Hepatocyte (in vitro differentiated cells): Measurements from ENCODE around the gene DDX10. TPM values are rescaled to one million over a fixed set of nuclear protein-coding genes. Genes with fewer than 3 reads are reported as not detected.

Source experiments
- DNase-seq: peaks from one replicate; pipeline ENCODE4 v3.0.0-alpha.2; 2016; ENCODE audit warnings: low spot score
- H2AFZ ChIP-seq: fragments of 200-600 bp; sonication (generic); 2 replicates; pipeline ENCODE4 v1.6.0; 2016; ENCODE audit warnings: antibody characterized with exemption, mild to moderate bottlenecking
- H3K27ac ChIP-seq: fragments of 200-600 bp; sonication (generic); 2 replicates; pipeline ENCODE4 v1.5.1; 2016; ENCODE audit warnings: mild to moderate bottlenecking
- H3K27me3 ChIP-seq: fragments of 200-600 bp; sonication (generic); 2 replicates; pipeline ENCODE4 v1.6.1; 2016
- H3K36me3 ChIP-seq: fragments of 200-600 bp; sonication (generic); replicated peaks from 2 replicates; pipeline ENCODE4 v1.5.1; 2016; ENCODE audit warnings: low read depth; ENCODE audit not compliant: insufficient read depth
- H3K4me1 ChIP-seq: fragments of 200-600 bp; sonication (generic); 2 replicates; pipeline ENCODE4 v1.5.1; 2016; ENCODE audit warnings: mild to moderate bottlenecking, moderate library complexity; ENCODE audit not compliant: insufficient read depth
- H3K4me2 ChIP-seq: fragments of 200-600 bp; sonication (generic); 2 replicates; pipeline ENCODE4 v1.6.0; 2016
- H3K4me3 ChIP-seq: fragments of 200-600 bp; sonication (generic); 2 replicates; pipeline ENCODE4 v1.5.1; 2016; ENCODE audit warnings: mild to moderate bottlenecking
- H3K79me2 ChIP-seq: fragments of 200-600 bp; sonication (generic); 2 replicates; pipeline ENCODE4 v1.6.0; 2017; ENCODE audit warnings: mild to moderate bottlenecking
- H3K9me2 ChIP-seq: fragments of 200-600 bp; sonication (generic); replicated peaks from 2 replicates; pipeline ENCODE4 v1.6.0; 2017; ENCODE audit warnings: mild to moderate bottlenecking; ENCODE audit not compliant: insufficient read depth
- H3K9me3 ChIP-seq: fragments of 200-600 bp; sonication (generic); 2 replicates; pipeline ENCODE4 v1.5.1; 2016; ENCODE audit warnings: low read depth, mild to moderate bottlenecking
- H4K20me1 ChIP-seq: fragments of 200-600 bp; sonication (generic); 2 replicates; pipeline ENCODE4 v1.6.0; 2016; ENCODE audit warnings: mild to moderate bottlenecking; ENCODE audit not compliant: insufficient read depth, poor library complexity, severe bottlenecking
- EZH2 ChIP-seq: fragments of 200-600 bp; sonication (generic); IDR thresholded peaks from 2 replicates; pipeline ENCODE4 v1.6.1; 2016; ENCODE audit warnings: antibody characterized with exemption, mild to moderate bottlenecking, borderline replicate concordance
- EZH2phosphoT487 ChIP-seq: fragments of 200-600 bp; sonication (generic); IDR thresholded peaks from one replicate; pipeline ENCODE4 v1.6.1; 2018; ENCODE audit warnings: antibody characterized with exemption, mild to moderate bottlenecking, low read depth, moderate library complexity; ENCODE audit not compliant: unreplicated experiment, severe bottlenecking
- WGBS: methylation state at CpG from one replicate; pipeline ENCODE4 v1.1.6; 2016; ENCODE audit warnings: low lambda C conversion rate; ENCODE audit errors: missing lambda C conversion rate; 5-methylcytosine and 5-hydroxymethylcytosine counted together
- polyA plus RNA-seq: library from polyadenylated mRNA; unstranded; fragments of >200 nt; fragmentation: Nextera tagmentation; extraction: Ambion mirVana; gene quantifications from 2 replicates; pipeline ENCODE4 v1.2.1, GENCODE V29; 2016
- total RNA-seq: library from RNA; depleted of rRNA; stranded (reverse); fragments of >200 nt; gene quantifications from 2 replicates; pipeline ENCODE4 v1.2.3, GENCODE V29; 2014
- TF ChIP-seq, protein P1 (sequence below): fragments of 200-600 bp; sonication (generic); IDR thresholded peaks from 2 replicates; pipeline ENCODE4 v1.5.1; 2016; ENCODE audit warnings: antibody characterized with exemption, mild to moderate bottlenecking; ENCODE audit not compliant: poor library complexity

The DDX10 gene
- total and polyA plus RNA-seq, 2 experiments from 2014 or later: 9.6 to 13.9 TPM

DNA sequence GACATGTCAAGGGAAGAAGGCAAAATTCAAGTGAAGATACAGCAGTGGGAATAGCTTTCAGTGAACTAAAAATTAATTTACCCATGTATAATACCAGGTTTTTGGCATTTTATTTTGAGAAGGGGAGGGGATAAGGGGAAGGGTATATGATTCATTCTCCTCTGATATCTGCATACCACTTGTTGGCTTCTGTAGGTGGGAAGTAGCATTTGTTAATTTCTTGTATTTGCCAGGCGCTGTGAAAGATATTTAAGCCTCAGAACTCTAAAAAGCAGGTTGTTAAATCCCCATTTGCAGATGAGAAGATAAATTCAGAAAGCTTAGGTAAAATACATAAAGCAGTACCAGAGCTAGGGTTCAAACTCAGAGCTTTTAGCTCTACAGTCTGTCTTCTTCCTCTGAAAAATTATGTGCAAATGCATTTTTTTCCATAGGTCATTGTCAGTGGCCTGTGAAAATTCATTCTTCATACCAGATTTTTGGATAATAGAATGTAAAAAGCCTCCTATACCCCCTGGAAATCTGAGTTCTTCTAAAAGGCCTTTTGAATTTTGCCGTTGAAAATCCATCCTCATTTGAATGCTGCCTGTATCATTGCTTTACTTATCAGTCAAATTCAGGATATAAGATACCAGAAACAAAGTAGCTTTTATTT, 221.3 kb downstream of the DDX10 start:
- H3K4me3 ChIP-seq: no peak overlapping the region
- no peaks in the 10 kb centered on the region for H3K79me2 ChIP-seq
- 81% methylated on average over 2 of the region's 2 CpGs for WGBS
- no peak overlapping the region for H2AFZ ChIP-seq
- no peaks in the 10 kb centered on the region for H3K9me2 ChIP-seq
- TF ChIP-seq, protein P1, sequence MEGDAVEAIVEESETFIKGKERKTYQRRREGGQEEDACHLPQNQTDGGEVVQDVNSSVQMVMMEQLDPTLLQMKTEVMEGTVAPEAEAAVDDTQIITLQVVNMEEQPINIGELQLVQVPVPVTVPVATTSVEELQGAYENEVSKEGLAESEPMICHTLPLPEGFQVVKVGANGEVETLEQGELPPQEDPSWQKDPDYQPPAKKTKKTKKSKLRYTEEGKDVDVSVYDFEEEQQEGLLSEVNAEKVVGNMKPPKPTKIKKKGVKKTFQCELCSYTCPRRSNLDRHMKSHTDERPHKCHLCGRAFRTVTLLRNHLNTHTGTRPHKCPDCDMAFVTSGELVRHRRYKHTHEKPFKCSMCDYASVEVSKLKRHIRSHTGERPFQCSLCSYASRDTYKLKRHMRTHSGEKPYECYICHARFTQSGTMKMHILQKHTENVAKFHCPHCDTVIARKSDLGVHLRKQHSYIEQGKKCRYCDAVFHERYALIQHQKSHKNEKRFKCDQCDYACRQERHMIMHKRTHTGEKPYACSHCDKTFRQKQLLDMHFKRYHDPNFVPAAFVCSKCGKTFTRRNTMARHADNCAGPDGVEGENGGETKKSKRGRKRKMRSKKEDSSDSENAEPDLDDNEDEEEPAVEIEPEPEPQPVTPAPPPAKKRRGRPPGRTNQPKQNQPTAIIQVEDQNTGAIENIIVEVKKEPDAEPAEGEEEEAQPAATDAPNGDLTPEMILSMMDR: no peak
- TF ChIP-seq EZH2: no peak
- no peak for TF ChIP-seq EZH2phosphoT487
- H3K36me3 ChIP-seq: no peaks in the 10 kb centered on the region
- H3K27ac ChIP-seq: no peak overlapping the region
- H3K4me2 ChIP-seq: no peak overlapping the region
- no peaks in the 10 kb centered on the region for H3K4me1 ChIP-seq
- no peaks in the 10 kb centered on the region for H4K20me1 ChIP-seq
- no peaks in the 10 kb centered on the region for H3K27me3 ChIP-seq
- DNase-seq: no peak
- H3K9me3 ChIP-seq: no peaks in the 10 kb centered on the region

DNA sequence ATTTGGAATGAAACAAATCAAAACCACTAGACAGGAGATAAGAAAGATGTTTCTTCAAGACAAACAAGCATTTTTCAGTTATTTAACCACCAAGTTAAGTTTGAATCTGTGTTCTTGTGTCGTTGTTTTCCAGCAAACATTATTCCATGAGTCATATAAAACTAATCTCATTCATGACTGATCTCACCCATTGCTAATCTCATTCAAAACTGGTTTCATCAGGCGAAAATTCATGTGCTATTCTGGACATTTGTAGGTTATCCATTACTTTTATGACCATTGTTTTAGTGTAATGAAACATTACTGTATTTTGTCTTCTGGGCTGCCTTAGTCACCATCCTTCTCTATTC, 221.8 kb downstream of the DDX10 start:
- H3K36me3 ChIP-seq: no peaks in the 10 kb centered on the region
- no peaks in the 10 kb centered on the region for H3K9me2 ChIP-seq
- H3K79me2 ChIP-seq: no peaks in the 10 kb centered on the region
- H3K27ac ChIP-seq: no peak overlapping the region
- WGBS: 81% methylated on average over 2 of the region's 2 CpGs
- H3K4me3 ChIP-seq: no peak overlapping the region
- no peak for DNase-seq
- TF ChIP-seq EZH2 (no peak), EZH2phosphoT487 (no peak)
- TF ChIP-seq, protein P1: no peak
- no peaks in the 10 kb centered on the region for H3K4me1 ChIP-seq
- no peaks in the 10 kb centered on the region for H3K9me3 ChIP-seq
- no peak overlapping the region for H3K4me2 ChIP-seq
- no peaks in the 10 kb centered on the region for H3K27me3 ChIP-seq
- no peaks in the 10 kb centered on the region for H4K20me1 ChIP-seq
- no peak overlapping the region for H2AFZ ChIP-seq

DNA sequence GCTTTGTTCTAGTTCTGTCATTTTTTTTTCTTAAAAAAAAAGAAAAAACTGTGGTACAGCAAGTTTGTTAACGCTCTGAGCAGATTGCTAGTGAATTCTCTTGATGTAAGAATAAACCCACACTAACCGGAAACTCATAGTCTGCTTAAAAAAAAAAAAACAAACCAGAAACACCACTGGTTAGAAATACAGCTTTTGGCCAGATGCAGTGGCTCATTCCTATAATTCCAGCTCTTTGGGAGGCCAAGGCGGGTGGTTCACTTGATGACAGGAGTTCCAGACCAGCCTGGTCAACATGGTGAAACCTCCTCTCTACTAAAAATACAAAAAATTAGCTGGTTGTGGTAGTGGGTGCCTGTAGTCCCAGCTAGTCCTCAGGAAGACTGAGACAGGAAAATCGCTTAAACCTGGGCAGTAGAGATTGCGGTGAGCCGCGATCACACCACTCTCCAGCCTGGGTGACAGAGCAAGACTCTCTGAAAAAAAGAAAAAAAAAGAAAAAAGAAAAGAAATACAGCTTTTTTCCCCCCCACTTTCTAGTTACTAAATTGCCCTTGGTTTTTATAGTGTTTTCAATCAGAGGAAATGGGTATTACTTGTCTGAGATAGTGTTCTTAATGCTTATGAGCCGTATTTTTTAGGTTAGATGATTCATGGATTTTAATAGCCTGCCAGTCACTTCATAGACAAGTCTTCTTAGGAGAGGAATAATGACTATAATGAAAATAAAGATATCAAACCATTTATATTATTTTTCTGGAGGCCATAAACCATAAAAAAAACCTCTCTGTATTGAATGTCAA, 222.8 kb downstream of the DDX10 start:
- WGBS: 90% methylated on average over 8 of the region's 8 CpGs

More for the DNA sequence above, 222.8 kb downstream of the DDX10 start:
- Histone ChIP-seq H3K36me3 (no peaks in the 10 kb centered on the region), H3K9me2 (no peaks in the 10 kb centered on the region), H3K4me3 (no peak overlapping the region), H2AFZ (no peak overlapping the region), H3K4me2 (no peak overlapping the region), H3K79me2 (no peaks in the 10 kb centered on the region), H3K27ac (no peak overlapping the region), H3K9me3 (no peaks in the 10 kb centered on the region), H3K4me1 (no peaks in the 10 kb centered on the region), H4K20me1 (no peaks in the 10 kb centered on the region), H3K27me3 (no peaks in the 10 kb centered on the region)
- no peak for TF ChIP-seq EZH2phosphoT487
- TF ChIP-seq, protein P1: no peak
- no peak for TF ChIP-seq EZH2
- DNase-seq: no peak
